Upper lobe of left lung (tissue), 6 donors: ENCODE data around the gene LGALS3. TPM values are rescaled to one million over a fixed set of nuclear protein-coding genes. Genes with fewer than 3 reads are reported as not detected.

Source experiments
- ATAC-seq, 2 donors: fragments of 200-7000 bp; cut with Tn5 transposase; one replicate each; pipeline ENCODE4 v1.9.1; 2022; ENCODE audit warnings: mild to moderate bottlenecking in 2 of 2, moderate library complexity in 2 of 2; ENCODE audit not compliant: low FRiP score in 2 of 2
- DNase-seq, 2 donors: peaks; one replicate each; pipeline ENCODE4 v3.0.0-alpha.2; 2019 to 2020
- H3K27ac ChIP-seq, 4 donors: fragments of 200-600 bp; sonication (generic); one replicate each; pipeline ENCODE4 v1.5.1; 2016 to 2019
- H3K27me3 ChIP-seq, 4 donors: fragments of 200-600 bp; sonication (generic); one replicate each; pipeline ENCODE4 v1.5.1; 2017 to 2019
- H3K36me3 ChIP-seq, 4 donors: fragments of 200-600 bp; sonication (generic); one replicate each; pipeline ENCODE4 v1.5.1; 2016 to 2019
- H3K4me1 ChIP-seq, 4 donors: fragments of 200-600 bp; sonication (generic); one replicate each; pipeline ENCODE4 v1.5.1; 2018 to 2019
- H3K4me3 ChIP-seq, 4 donors: fragments of 200-600 bp; sonication (generic); one replicate each; pipeline ENCODE4 v1.5.1; 2017 to 2019; ENCODE audit warnings: mild to moderate bottlenecking in 2 of 4, moderate library complexity in 1 of 4
- H3K9me3 ChIP-seq, 4 donors: fragments of 200-600 bp; sonication (generic); one replicate each; pipeline ENCODE4 v1.5.1; 2018 to 2019
- EP300 ChIP-seq, 4 donors: sonication (generic); formaldehyde crosslinking; IDR thresholded peaks; one replicate each; pipeline ENCODE4 v1.5.1; 2017; ENCODE audit warnings: antibody characterized with exemption in 4 of 4, control low read depth in 2 of 4
- POLR2A ChIP-seq, 4 donors: fragments of 450-650 bp; IDR thresholded peaks; one replicate each; pipeline ENCODE4 v1.5.1; 2016 to 2017; ENCODE audit warnings: antibody characterized with exemption in 4 of 4, mild to moderate bottlenecking in 2 of 4
- POLR2AphosphoS5 ChIP-seq, 2 donors: sonication (generic); formaldehyde crosslinking; IDR thresholded peaks; one replicate each; pipeline ENCODE4 v1.5.1; 2017; ENCODE audit warnings: antibody characterized with exemption in 2 of 2
- WGBS, 2 donors: methylation state at CpG; one replicate each; pipeline ENCODE4 v1.1.5; 2017 to 2018; 5-methylcytosine and 5-hydroxymethylcytosine counted together
- total RNA-seq, 6 donors: library from RNA; depleted of rRNA in 4 of 6; stranded (reverse); fragments of >200 nt in 4 of 6; gene quantifications; one replicate each; pipeline versions ENCODE4 v1.1.0 to v1.2.1, GENCODE V29; 2016 to 2021
- TF ChIP-seq, protein P1 (sequence below), 6 experiments: fragments of 450-650 bp in 4 of 6; fragments of 200-600 bp in 2 of 6; sonication (generic) in 2 of 6; IDR thresholded peaks; one replicate each; pipeline ENCODE4 v1.5.1; 2016 to 2019; ENCODE audit warnings: antibody characterized with exemption in 6 of 6
- donor health status: DM: no; HTN: no; CAD: no; lungs with moderate emphysema.
- donor health status: DM: no; HTN: yes; CAD: no; lungs with severe emphysema.

Gene LGALS3
- total RNA-seq, 6 donors from 2014 or later, result 205 to 710 (median 440) TPM

DNA sequence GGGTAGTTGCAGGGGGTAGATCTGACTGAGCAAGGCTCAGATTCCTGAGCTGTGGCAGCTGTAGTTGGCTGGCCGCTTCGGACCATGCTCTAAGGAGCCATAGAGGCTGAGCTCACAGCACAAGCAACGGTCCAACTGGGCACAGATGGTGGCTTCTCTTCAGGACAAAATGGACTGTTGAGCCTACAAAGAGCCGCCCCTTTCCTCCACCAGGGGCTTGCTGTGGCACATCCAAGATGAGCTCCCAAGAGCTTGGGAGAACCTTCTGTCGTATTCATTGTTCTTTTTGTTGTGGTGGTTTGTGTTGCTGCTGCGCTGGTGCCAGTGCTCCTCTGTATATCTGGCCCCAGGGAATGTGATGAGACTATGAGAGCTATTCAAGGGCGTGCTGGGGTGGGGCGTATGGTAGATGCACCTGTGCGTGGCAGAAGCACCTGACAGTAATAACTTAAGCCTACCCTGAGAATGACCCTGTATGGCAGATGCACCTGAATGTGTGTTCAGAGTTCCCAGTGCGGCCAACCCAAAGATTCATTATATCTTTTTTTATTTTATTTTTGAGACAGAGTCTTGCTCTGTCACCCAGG is 17.8 kb upstream of the LGALS3 start:
- H3K27me3 ChIP-seq, result no peaks in the 10 kb centered on the region
- peaks cover 21 to 30% (median 26%) of the 10 kb centered on the region in 4 donors for H3K4me1 ChIP-seq
- no peaks in the 10 kb centered on the region for H3K9me3 ChIP-seq
- no peaks in the 10 kb centered on the region for H3K36me3 ChIP-seq
- no peak overlapping the region for H3K27ac ChIP-seq
- WGBS, 2 donors, result 95 to 96% methylated on average over 10 of the region's 10 CpGs
- no peak for TF ChIP-seq POLR2A (IDR thresholded peaks at IDR 0.05)
- no peak for TF ChIP-seq EP300 (IDR thresholded peaks at IDR 0.05)
- TF ChIP-seq, protein P1, sequence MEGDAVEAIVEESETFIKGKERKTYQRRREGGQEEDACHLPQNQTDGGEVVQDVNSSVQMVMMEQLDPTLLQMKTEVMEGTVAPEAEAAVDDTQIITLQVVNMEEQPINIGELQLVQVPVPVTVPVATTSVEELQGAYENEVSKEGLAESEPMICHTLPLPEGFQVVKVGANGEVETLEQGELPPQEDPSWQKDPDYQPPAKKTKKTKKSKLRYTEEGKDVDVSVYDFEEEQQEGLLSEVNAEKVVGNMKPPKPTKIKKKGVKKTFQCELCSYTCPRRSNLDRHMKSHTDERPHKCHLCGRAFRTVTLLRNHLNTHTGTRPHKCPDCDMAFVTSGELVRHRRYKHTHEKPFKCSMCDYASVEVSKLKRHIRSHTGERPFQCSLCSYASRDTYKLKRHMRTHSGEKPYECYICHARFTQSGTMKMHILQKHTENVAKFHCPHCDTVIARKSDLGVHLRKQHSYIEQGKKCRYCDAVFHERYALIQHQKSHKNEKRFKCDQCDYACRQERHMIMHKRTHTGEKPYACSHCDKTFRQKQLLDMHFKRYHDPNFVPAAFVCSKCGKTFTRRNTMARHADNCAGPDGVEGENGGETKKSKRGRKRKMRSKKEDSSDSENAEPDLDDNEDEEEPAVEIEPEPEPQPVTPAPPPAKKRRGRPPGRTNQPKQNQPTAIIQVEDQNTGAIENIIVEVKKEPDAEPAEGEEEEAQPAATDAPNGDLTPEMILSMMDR (IDR thresholded peaks at IDR 0.05), result no peak
- TF ChIP-seq POLR2AphosphoS5 (IDR thresholded peaks at IDR 0.05), result no peak
- DNase-seq, result no peak
- no peak for ATAC-seq
- H3K4me3 ChIP-seq, result no peak overlapping the region

DNA sequence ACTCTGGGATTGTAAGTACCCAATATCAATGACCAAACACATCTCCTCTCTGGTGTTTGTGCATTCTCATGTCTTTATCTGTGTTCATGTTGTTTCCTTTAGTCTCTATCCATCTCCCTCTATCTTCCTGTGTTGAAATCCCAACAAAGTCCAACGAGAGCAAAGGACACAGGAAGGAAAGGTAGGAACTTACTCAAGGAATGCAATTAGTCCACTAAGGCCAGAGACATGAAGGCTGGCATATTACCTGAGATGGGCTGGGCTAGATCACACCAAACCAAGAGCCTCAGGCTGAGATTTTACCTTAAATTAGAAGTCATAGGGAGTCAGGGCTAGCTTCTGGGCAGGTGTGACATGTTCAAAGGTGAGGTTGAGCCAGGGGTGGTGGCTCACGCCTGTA is 14.3 kb upstream of the LGALS3 start:
- ATAC-seq (no peak), DNase-seq (peak in 1 of 2 donors; percentile 1)
- Histone ChIP-seq H3K4me1 (peaks cover 8 to 29% (median 18%) of the 10 kb centered on the region in 4 donors), H3K27ac (no peak overlapping the region), H3K9me3 (no peaks in the 10 kb centered on the region), H3K4me3 (no peak overlapping the region), H3K36me3 (no peaks in the 10 kb centered on the region), H3K27me3 (no peaks in the 10 kb centered on the region)
- TF ChIP-seq EP300 (IDR thresholded peaks at IDR 0.05) (no peak), POLR2AphosphoS5 (IDR thresholded peaks at IDR 0.05) (no peak), POLR2A (IDR thresholded peaks at IDR 0.05) (no peak)
- TF ChIP-seq, protein P1 (IDR thresholded peaks at IDR 0.05), result no peak
- 67 to 69% methylated on average over 2 of the region's 2 CpGs for WGBS, 2 donors

DNA sequence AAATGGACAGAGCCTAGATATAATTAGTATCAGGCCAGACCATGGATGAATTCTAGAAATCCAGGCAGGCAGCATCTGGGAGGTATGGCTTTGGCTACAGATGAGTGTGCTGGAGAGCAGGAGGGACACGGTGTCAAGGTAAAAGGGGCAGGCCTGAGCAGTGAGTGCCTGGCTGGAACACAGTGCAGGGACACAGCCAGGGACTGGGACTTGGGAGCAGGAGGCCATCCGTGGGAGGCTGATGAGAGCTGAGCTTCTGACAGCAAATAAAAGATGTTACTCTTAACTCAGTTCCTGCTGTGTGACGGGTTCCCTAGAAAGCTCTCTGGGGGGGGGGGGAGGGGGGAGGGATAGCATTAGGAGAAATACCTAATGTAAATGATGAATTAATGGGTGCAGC is 13.6 kb upstream of the LGALS3 start:
- WGBS, 2 donors, result 64 to 71% methylated on average over 3 of the region's 3 CpGs
- ATAC-seq, result no peak

DNA sequence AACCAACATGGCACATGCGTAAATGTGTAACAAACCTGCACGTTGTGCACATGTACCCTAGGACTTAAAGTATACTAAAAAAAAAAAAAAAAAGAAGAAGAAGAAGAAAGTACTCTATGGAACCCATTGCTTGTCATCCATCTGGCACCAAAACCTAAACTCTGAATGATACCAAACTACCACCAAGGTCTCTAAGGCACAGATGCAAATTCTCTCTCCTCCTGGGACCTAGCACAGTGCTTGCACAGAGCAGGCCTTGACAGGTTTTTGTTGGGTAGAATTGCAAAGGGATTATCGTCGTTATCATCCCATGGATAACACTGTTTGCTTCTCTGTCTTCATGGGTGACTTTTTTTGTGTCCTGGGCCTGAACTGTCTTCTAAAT is 13.2 kb upstream of the LGALS3 start:
- DNase-seq (no peak), ATAC-seq (no peak)
- H3K4me3 ChIP-seq, result no peak overlapping the region
- WGBS, 2 donors, result 87 to 93% methylated on average over 4 of the region's 4 CpGs
- H3K36me3 ChIP-seq, result no peaks in the 10 kb centered on the region
- TF ChIP-seq, protein P1 (IDR thresholded peaks at IDR 0.05), result no peak
- peak overlapping the region in 2 of 4 donors; percentile 27 to 58 for H3K27ac ChIP-seq
- no peaks in the 10 kb centered on the region for H3K9me3 ChIP-seq
- no peaks in the 10 kb centered on the region for H3K27me3 ChIP-seq
- peaks cover 9 to 29% (median 18%) of the 10 kb centered on the region in 4 donors for H3K4me1 ChIP-seq

More for the DNA sequence above, 13.6 kb upstream of the LGALS3 start:
- Histone ChIP-seq H3K36me3 (no peaks in the 10 kb centered on the region), H3K4me3 (no peak overlapping the region), H3K9me3 (no peaks in the 10 kb centered on the region), H3K4me1 (peaks cover 8 to 29% (median 18%) of the 10 kb centered on the region in 4 donors), H3K27me3 (no peaks in the 10 kb centered on the region), H3K27ac (no peak overlapping the region)
- DNase-seq, result peak in 1 of 2 donors; percentile 18
- TF ChIP-seq POLR2AphosphoS5 (IDR thresholded peaks at IDR 0.05) (no peak), POLR2A (IDR thresholded peaks at IDR 0.05) (no peak), EP300 (IDR thresholded peaks at IDR 0.05) (no peak)

DNA sequence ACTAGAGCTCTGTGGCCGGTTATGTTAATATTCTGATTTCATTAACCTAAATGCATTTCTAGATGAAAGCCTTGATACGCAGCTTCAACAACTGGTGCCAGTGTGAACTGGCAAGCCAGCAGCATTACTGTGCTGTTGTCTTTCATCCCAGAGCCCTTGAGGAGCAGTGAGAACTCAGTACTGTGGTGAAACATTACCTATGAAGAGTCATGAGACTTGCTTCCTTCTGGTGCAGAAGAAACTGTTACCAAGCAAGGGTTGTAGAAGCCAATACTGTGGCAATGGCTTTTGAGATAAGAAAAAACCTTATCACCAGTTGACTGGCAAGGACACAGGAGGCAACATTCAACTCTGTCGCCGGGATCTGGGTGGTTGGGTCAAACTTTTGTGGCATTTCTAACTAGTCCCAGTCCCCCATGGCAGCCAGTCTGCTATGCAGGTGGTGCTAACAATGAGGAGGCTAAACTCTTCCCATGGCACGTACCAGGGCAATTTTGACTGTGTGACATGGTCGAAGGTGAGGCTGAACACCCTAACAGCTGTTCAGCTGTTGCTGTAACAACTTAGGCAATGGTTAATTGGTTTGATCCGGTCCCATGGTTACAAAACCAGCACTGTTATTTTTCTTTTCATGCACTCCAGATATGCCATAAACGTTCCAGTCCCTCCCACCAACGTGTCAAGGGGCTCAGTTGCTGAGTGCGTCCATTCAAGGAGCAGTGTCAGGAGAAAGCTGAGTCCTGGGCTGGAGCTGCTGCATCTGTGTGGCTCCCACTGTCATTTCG is 12.6 kb upstream of the LGALS3 start:
- TF ChIP-seq EP300 (IDR thresholded peaks at IDR 0.05) (no peak), POLR2AphosphoS5 (IDR thresholded peaks at IDR 0.05) (no peak), POLR2A (IDR thresholded peaks at IDR 0.05) (no peak)
- TF ChIP-seq, protein P1 (IDR thresholded peaks at IDR 0.05), result no peak
- Histone ChIP-seq H3K4me1 (peaks cover 11 to 29% (median 18%) of the 10 kb centered on the region in 4 donors), H3K27ac (peak overlapping the region in 3 of 4 donors; percentile 27 to 58 (median 40)), H3K36me3 (no peaks in the 10 kb centered on the region), H3K9me3 (no peaks in the 10 kb centered on the region), H3K4me3 (no peak overlapping the region), H3K27me3 (no peaks in the 10 kb centered on the region)
- peak in 1 of 2 donors; percentile 59 for DNase-seq
- WGBS, 2 donors, result 69 to 71% methylated on average over 8 to 11 of the region's 11 CpGs
- no peak for ATAC-seq
